HepG2 (cell line): Measurements from ENCODE around the gene RMDN2. TPM values are rescaled to one million over a fixed set of nuclear protein-coding genes. Genes with fewer than 3 reads are reported as not detected.

Experiments
- ATAC-seq: fragments of 200-7000 bp; cut with Tn5 transposase; 3 replicates; pipeline ENCODE4 v1.9.1; 2020; ENCODE audit warnings: mild to moderate bottlenecking, moderate library complexity
- BruUV-seq: library from RNA; stranded (reverse); fragments of 400-500 nt; replicated peaks from 2 replicates; lab custom pipeline; 2021; lab: Mats Ljungman, UMichigan
- CTCF ChIA-PET: fragments of 300-600 bp; formaldehyde crosslinking; extraction: SDS; loops from one replicate; lab custom pipeline; 2021; ENCODE audit warnings: low total read pairs, inconsistent platforms, low intra/inter-chr PET ratio; lab: Yijun Ruan, JAX
- POLR2A ChIA-PET: fragments of 350-600 bp; sonication (Branson Sonifier 250); formaldehyde crosslinking; loops from one replicate; lab custom pipeline; 2020; ENCODE audit warnings: antibody characterized with exemption, inconsistent platforms; lab: Yijun Ruan, JAX
- DNase-seq: peaks from one replicate; pipeline ENCODE4 v3.0.0-alpha.2; 2015; ENCODE audit warnings: low spot score
- FAIRE-seq: peaks from 3 replicates; lab custom pipeline; 2011; peaks lifted over from hg19 to GRCh38; lab: Jason Lieb, UNC
- H2AFZ ChIP-seq: one replicate; pipeline ENCODE4 v1.6.1; 2011; ENCODE audit warnings: low read length, inconsistent platforms
- H3K27ac ChIP-seq: fragments of 300-600 bp; 3 replicates; pipeline ENCODE4 v1.8.0; 2011; ENCODE audit warnings: mixed run types, mild to moderate bottlenecking, mixed read lengths, low read length, inconsistent platforms; ENCODE audit not compliant: insufficient read depth; ENCODE audit errors: extremely low read length
- H3K27me3 ChIP-seq, 2 experiments: fragments of 200-600 bp in 1 of 2; 2 replicates in 1 of 2; 3 replicates in 1 of 2; pipeline versions ENCODE4 v1.6.0 to v1.8.0; 2011; ENCODE audit warnings: low read length in 2 of 2, mild to moderate bottlenecking in 2 of 2, moderate library complexity in 2 of 2, inconsistent platforms in 1 of 2; ENCODE audit not compliant: insufficient read depth in 2 of 2, control insufficient read depth in 1 of 2
- H3K36me3 ChIP-seq, 2 experiments: fragments of 200-600 bp in 1 of 2; replicated peaks in 1 of 2; 2 replicates in 1 of 2; 3 replicates in 1 of 2; pipeline versions ENCODE4 v1.5.1 to v1.8.0; 2011; ENCODE audit warnings: low read length in 2 of 2, inconsistent platforms in 1 of 2; ENCODE audit not compliant: insufficient read depth in 2 of 2, control insufficient read depth in 1 of 2
- H3K4me1 ChIP-seq: 2 replicates; pipeline ENCODE4 v1.5.1; 2012; ENCODE audit warnings: low read length, inconsistent platforms; ENCODE audit not compliant: insufficient read depth
- H3K4me2 ChIP-seq: 2 replicates; pipeline ENCODE4 v1.6.0; 2011; ENCODE audit warnings: low read depth, low read length, inconsistent platforms
- H3K4me3 ChIP-seq, 3 experiments: fragments of 200-600 bp in 1 of 3; sonication (generic), shearing (Covaris generic) in 1 of 3; replicated peaks in 1 of 3; 2 replicates each; pipeline ENCODE4 v1.5.1; 2011 to 2016; ENCODE audit warnings: low read length in 3 of 3, inconsistent platforms in 2 of 3, low read depth in 2 of 3, mild to moderate bottlenecking in 2 of 3, control low read depth in 1 of 3, mixed read lengths in 1 of 3; ENCODE audit not compliant: insufficient read depth in 1 of 3
- H3K79me2 ChIP-seq: one replicate; pipeline ENCODE4 v1.6.1; 2011; ENCODE audit warnings: low read length, inconsistent platforms; ENCODE audit not compliant: insufficient read depth
- H3K9ac ChIP-seq: 2 replicates; pipeline ENCODE4 v1.6.0; 2011; ENCODE audit warnings: mild to moderate bottlenecking, low read depth, low read length, inconsistent platforms; ENCODE audit not compliant: insufficient read depth
- H3K9me3 ChIP-seq: 2 replicates; pipeline ENCODE4 v1.5.1; 2012; ENCODE audit warnings: mild to moderate bottlenecking, low read length
- H4K20me1 ChIP-seq: 2 replicates; pipeline ENCODE4 v1.6.0; 2011; ENCODE audit warnings: inconsistent platforms, mild to moderate bottlenecking, low read length, moderate library complexity; ENCODE audit not compliant: insufficient read depth
- FOXC1 ChIP-seq: sonication (generic); formaldehyde crosslinking; IDR thresholded peaks from 2 replicates; pipeline ENCODE4 v1.8.0; 2022; ENCODE audit warnings: mild to moderate bottlenecking, missing genetic modification reagents, borderline replicate concordance
- GTF3A ChIP-seq: sonication (generic); formaldehyde crosslinking; conservative IDR thresholded peaks from 2 replicates; pipeline ENCODE4 v1.4.0; 2020; ENCODE audit warnings: mild to moderate bottlenecking, missing genetic modification reagents
- SIX1 ChIP-seq: sonication (generic); formaldehyde crosslinking; IDR thresholded peaks from 2 replicates; pipeline ENCODE4 v1.4.0; 2020; ENCODE audit warnings: missing genetic modification reagents, borderline replicate concordance
- ZBTB40 ChIP-seq, 2 experiments: fragments of 450-650 bp in 1 of 2; sonication (generic) in 1 of 2; formaldehyde crosslinking in 1 of 2; IDR thresholded peaks; 2 replicates each; pipeline versions ENCODE4 v1.6.1 to v1.8.0; 2016 to 2022; ENCODE audit warnings: antibody characterized with exemption in 1 of 2, mild to moderate bottlenecking in 1 of 2, missing genetic modification reagents in 1 of 2
- ZNF34 ChIP-seq: sonication (generic); formaldehyde crosslinking; IDR thresholded peaks from 2 replicates; pipeline ENCODE4 v1.4.0; 2020; ENCODE audit warnings: mild to moderate bottlenecking, missing genetic modification reagents, borderline replicate concordance
- WGBS: methylation state at CpG from one replicate; pipeline ENCODE4 v1.1.6; 2017; ENCODE audit warnings: low lambda C conversion rate; 5-methylcytosine and 5-hydroxymethylcytosine counted together
- in situ Hi-C: cut with HindIII; loops from 2 replicates; pipeline ENCODE4 v1.10.0; 2017; ENCODE audit warnings: low pct_unique_long_range_greater_than_20kb; ENCODE audit not compliant: extremely low pct_ligation_motif_present
- intact Hi-C: fragments of 100-400 bp; cut with micrococcal nuclease; formaldehyde crosslinking; loops from one replicate; pipeline ENCODE4 v1.10.0; 2022; ENCODE audit not compliant: unreplicated experiment
- polyA plus RNA-seq, 8 experiments: library from polyadenylated mRNA; depleted of rRNA in 3 of 8; stranded (reverse) in 7 of 8; unstranded in 1 of 8; fragments of >200 nt; fragmentation: Illumina TruSeq in 4 of 8; extraction: Trizol in 4 of 8; gene quantifications; 2 replicates each; pipeline versions ENCODE4 v1.2.1 to v1.2.3, GENCODE V29; 2011 to 2016; ENCODE audit warnings: low read depth in 4 of 8, missing spikeins in 1 of 8, mixed read lengths in 1 of 8; ENCODE audit not compliant: insufficient read depth in 1 of 8
- total RNA-seq, 5 experiments: library from RNA; depleted of rRNA; stranded (reverse); fragments of >200 nt; fragmentation: Illumina TruSeq; extraction: Trizol; gene quantifications; 2 replicates each; pipeline ENCODE4 v1.2.3, GENCODE V29; 2016; ENCODE audit warnings: low read depth in 1 of 5

RMDN2 gene
- total and polyA plus RNA-seq, 2 of the 13 experiments (the other 11 are each of a cell fraction or from before 2014, with no cell fraction given) = 2.3 to 8.9 TPM

GRCh38 chr2:38038682-38039081 lies 113.6 kb downstream of the RMDN2 start:
- Histone ChIP-seq H2AFZ (no peak overlapping the region), H3K4me1 (peaks cover 13% of the 10 kb centered on the region; the same call in 1 of the 2 replicates), H3K36me3 (no peaks in the 10 kb centered on the region), H3K9ac (no peak overlapping the region), H3K9me3 (no peaks in the 10 kb centered on the region), H3K27me3 (peaks cover 8 to 35% of the 10 kb centered on the region in 2 experiments; a peak in 4 of 5 replicates), H3K4me3 (peak overlapping the region in 2 of 3 experiments; percentile 21 to 42; a peak in 1 of 6 replicates)
- in situ Hi-C loops = no loop called here
- intact Hi-C loops = no loop called here
- CTCF ChIA-PET = no interaction called here
- DNase-seq (no peak), ATAC-seq (peak; percentile 57), FAIRE-seq (no peak)
- WGBS = 64% methylated on average over 5 of the region's 5 CpGs
- no TSS peak for BruUV-seq
- TF ChIP-seq ZBTB40 (IDR thresholded peaks at IDR 0.05) (no peak), ZBTB40 (CRISPR knock-in tag; IDR thresholded peaks at IDR 0.05) (no peak), ZNF34 (CRISPR knock-in tag) (no peak), FOXC1 (no peak), SIX1 (CRISPR knock-in tag) (no peak), GTF3A (CRISPR knock-in tag) (no peak)
- TF ChIP-seq, all 625 proteins: peak for 0
- no peak overlapping the region for H3K27ac ChIP-seq
- POLR2A ChIA-PET = no interaction called here
- H3K4me2 ChIP-seq = peak overlapping the region; percentile 69
- no peaks in the 10 kb centered on the region for H3K79me2 ChIP-seq
- no peaks in the 10 kb centered on the region for H4K20me1 ChIP-seq
